H9 (cell line): Measurements from ENCODE around the gene SEC62. TPM values are rescaled to one million over a fixed set of nuclear protein-coding genes. Genes with fewer than 3 reads are reported as not detected.

Experiments
- DNase-seq: peaks from one replicate; pipeline ENCODE4 v3.0.0-alpha.2; 2017
- H2AFZ ChIP-seq: one replicate; pipeline ENCODE4 v1.6.1; 2013; ENCODE audit warnings: mild to moderate bottlenecking, low read length, control low read depth, moderate library complexity
- H2AK5ac ChIP-seq: 2 replicates; pipeline ENCODE4 v1.6.1; 2013; ENCODE audit warnings: low read length, control low read depth, mixed read lengths; ENCODE audit not compliant: insufficient read length
- H2BK120ac ChIP-seq: one replicate; pipeline ENCODE4 v1.6.1; 2013; ENCODE audit warnings: low read depth, mild to moderate bottlenecking, low read length, control low read depth, inconsistent platforms; ENCODE audit not compliant: poor library complexity, severe bottlenecking
- H2BK12ac ChIP-seq: 2 replicates; pipeline ENCODE4 v1.6.1; 2013; ENCODE audit warnings: low read length, control low read depth, mixed read lengths, low read depth; ENCODE audit not compliant: insufficient read length
- H2BK15ac ChIP-seq: 2 replicates; pipeline ENCODE4 v1.6.1; 2013; ENCODE audit warnings: low read depth, low read length, control low read depth
- H2BK20ac ChIP-seq: one replicate; pipeline ENCODE4 v1.6.1; 2013; ENCODE audit warnings: low read depth, mild to moderate bottlenecking, low read length, control low read depth, inconsistent platforms; ENCODE audit not compliant: poor library complexity, severe bottlenecking
- H2BK5ac ChIP-seq: 2 replicates; pipeline ENCODE4 v1.6.1; 2013; ENCODE audit warnings: low read length, control low read depth, mixed read lengths; ENCODE audit not compliant: insufficient read length
- H3K14ac ChIP-seq: 2 replicates; pipeline ENCODE4 v1.6.1; 2013; ENCODE audit warnings: low read length, control low read depth; ENCODE audit not compliant: insufficient read depth
- H3K18ac ChIP-seq: 2 replicates; pipeline ENCODE4 v1.6.1; 2013; ENCODE audit warnings: low read depth, mild to moderate bottlenecking, mixed read lengths, low read length, control low read depth; ENCODE audit not compliant: insufficient read length
- H3K23ac ChIP-seq: 2 replicates; pipeline ENCODE4 v1.6.1; 2013; ENCODE audit warnings: low read length, control low read depth, mixed read lengths, low read depth; ENCODE audit not compliant: insufficient read length
- H3K23me2 ChIP-seq: 2 replicates; pipeline ENCODE4 v1.6.1; 2013; ENCODE audit warnings: low read depth, mild to moderate bottlenecking, mixed read lengths, low read length, control low read depth; ENCODE audit not compliant: insufficient read length, poor library complexity, severe bottlenecking
- H3K27ac ChIP-seq: 2 replicates; pipeline ENCODE4 v1.5.1; 2013; ENCODE audit warnings: low read length, control low read depth, mixed read lengths, low read depth; ENCODE audit not compliant: insufficient read length
- H3K27me3 ChIP-seq: 2 replicates; pipeline ENCODE4 v1.6.1; 2013; ENCODE audit warnings: low read length, control low read depth, inconsistent platforms; ENCODE audit not compliant: insufficient read depth
- H3K4ac ChIP-seq: 2 replicates; pipeline ENCODE4 v1.6.1; 2013; ENCODE audit warnings: low read depth, mild to moderate bottlenecking, control low read depth, inconsistent platforms, low read length, moderate library complexity
- H3K4me1 ChIP-seq: 2 replicates; pipeline ENCODE4 v1.6.1; 2013; ENCODE audit warnings: low read length, control low read depth, inconsistent platforms; ENCODE audit not compliant: insufficient read depth
- H3K4me2 ChIP-seq: 2 replicates; pipeline ENCODE4 v1.6.1; 2013; ENCODE audit warnings: low read length, control low read depth, mixed read lengths; ENCODE audit not compliant: insufficient read length, insufficient read depth
- H3K56ac ChIP-seq: 2 replicates; pipeline ENCODE4 v1.6.1; 2013; ENCODE audit warnings: low read depth, mild to moderate bottlenecking, mixed read lengths, low read length, control low read depth; ENCODE audit not compliant: insufficient read length
- H3K79me1 ChIP-seq: 2 replicates; pipeline ENCODE4 v1.6.1; 2013; ENCODE audit warnings: low read depth, mild to moderate bottlenecking, moderate library complexity, low read length, control low read depth, inconsistent platforms; ENCODE audit not compliant: insufficient read depth, poor library complexity, severe bottlenecking
- H3K79me2 ChIP-seq: 2 replicates; pipeline ENCODE4 v1.6.1; 2013; ENCODE audit warnings: low read length, control low read depth, inconsistent platforms; ENCODE audit not compliant: insufficient read depth
- H3K9ac ChIP-seq: 2 replicates; pipeline ENCODE4 v1.6.1; 2013; ENCODE audit warnings: low read length, control low read depth, mixed read lengths; ENCODE audit not compliant: insufficient read length; ENCODE audit errors: extremely low read depth
- H3K9me3 ChIP-seq: one replicate; pipeline ENCODE4 v1.6.1; 2013; ENCODE audit warnings: low read depth, low read length, inconsistent platforms; ENCODE audit not compliant: control insufficient read depth
- H3T11ph ChIP-seq: one replicate; pipeline ENCODE4 v1.6.1; 2013; ENCODE audit warnings: mild to moderate bottlenecking, low read length, control low read depth, inconsistent platforms
- H4K20me1 ChIP-seq: one replicate; pipeline ENCODE4 v1.6.1; 2013; ENCODE audit not compliant: control insufficient read depth, insufficient read length, insufficient read depth
- H4K5ac ChIP-seq: 2 replicates; pipeline ENCODE4 v1.6.1; 2013; ENCODE audit warnings: low read depth, mild to moderate bottlenecking, mixed read lengths, low read length, control low read depth; ENCODE audit not compliant: insufficient read length
- H4K8ac ChIP-seq: replicated peaks from 2 replicates; pipeline ENCODE4 v1.6.1; 2013; ENCODE audit warnings: low read length, control low read depth, mixed read lengths, low read depth; ENCODE audit not compliant: insufficient read length
- H4K91ac ChIP-seq: 2 replicates; pipeline ENCODE4 v1.6.1; 2013; ENCODE audit warnings: low read depth, mild to moderate bottlenecking, moderate library complexity, mixed read lengths, low read length, control low read depth; ENCODE audit not compliant: insufficient read length
- H3K27ac Mint-ChIP-seq, 3 experiments: 2 replicates in 2 of 3; 3 replicates in 1 of 3; pipeline ENCODE4 v1.8.0; 2020 to 2021; ENCODE audit warnings: mixed read lengths in 3 of 3, mild to moderate bottlenecking in 1 of 3, moderate library complexity in 1 of 3
- H3K27me3 Mint-ChIP-seq: 2 replicates; pipeline ENCODE4 v1.8.0; 2021; ENCODE audit warnings: low read depth, mild to moderate bottlenecking, moderate library complexity, mixed read lengths
- H3K36me3 Mint-ChIP-seq, 3 experiments: 2 replicates in 2 of 3; 3 replicates in 1 of 3; pipeline ENCODE4 v1.8.0; 2020 to 2021; ENCODE audit warnings: low read depth in 3 of 3, mixed read lengths in 3 of 3; ENCODE audit not compliant: insufficient read depth in 1 of 3
- H3K4me1 Mint-ChIP-seq, 2 experiments: 2 replicates each; pipeline ENCODE4 v1.8.0; 2020; ENCODE audit warnings: mixed read lengths in 2 of 2
- H3K4me3 Mint-ChIP-seq, 2 experiments: 2 replicates in 1 of 2; 3 replicates in 1 of 2; pipeline ENCODE4 v1.8.0; 2020 to 2021; ENCODE audit warnings: mild to moderate bottlenecking in 2 of 2, mixed read lengths in 2 of 2, moderate library complexity in 1 of 2
- H3K9me3 Mint-ChIP-seq, 2 experiments: 2 replicates in 1 of 2; 3 replicates in 1 of 2; pipeline ENCODE4 v1.8.0; 2020; ENCODE audit warnings: mild to moderate bottlenecking in 2 of 2, mixed read lengths in 2 of 2, moderate library complexity in 1 of 2
- WGBS: extraction: QIAGEN DNeasy Blood & Tissue Kit; methylation state at CpG from one replicate; pipeline ENCODE4 v1.1.7; 2013; ENCODE audit warnings: missing lambda C conversion rate, low lambda C conversion rate, mixed read lengths; ENCODE audit not compliant: insufficient read length; ENCODE audit errors: extremely low coverage; 5-methylcytosine and 5-hydroxymethylcytosine counted together
- total RNA-seq: library from RNA; stranded (reverse); gene quantifications from 2 replicates; pipeline ENCODE4 v1.2.1, GENCODE V29; 2021
- TF ChIP-seq, protein P1 (sequence below): fragments of 200-600 bp; sonication (generic); conservative IDR thresholded peaks from 3 replicates; pipeline ENCODE4 v1.8.0; 2021; ENCODE audit warnings: antibody characterized with exemption, mild to moderate bottlenecking

SEC62 gene
- total RNA-seq, 1 experiment from 2014 or later, result 98.7 TPM

DNA sequence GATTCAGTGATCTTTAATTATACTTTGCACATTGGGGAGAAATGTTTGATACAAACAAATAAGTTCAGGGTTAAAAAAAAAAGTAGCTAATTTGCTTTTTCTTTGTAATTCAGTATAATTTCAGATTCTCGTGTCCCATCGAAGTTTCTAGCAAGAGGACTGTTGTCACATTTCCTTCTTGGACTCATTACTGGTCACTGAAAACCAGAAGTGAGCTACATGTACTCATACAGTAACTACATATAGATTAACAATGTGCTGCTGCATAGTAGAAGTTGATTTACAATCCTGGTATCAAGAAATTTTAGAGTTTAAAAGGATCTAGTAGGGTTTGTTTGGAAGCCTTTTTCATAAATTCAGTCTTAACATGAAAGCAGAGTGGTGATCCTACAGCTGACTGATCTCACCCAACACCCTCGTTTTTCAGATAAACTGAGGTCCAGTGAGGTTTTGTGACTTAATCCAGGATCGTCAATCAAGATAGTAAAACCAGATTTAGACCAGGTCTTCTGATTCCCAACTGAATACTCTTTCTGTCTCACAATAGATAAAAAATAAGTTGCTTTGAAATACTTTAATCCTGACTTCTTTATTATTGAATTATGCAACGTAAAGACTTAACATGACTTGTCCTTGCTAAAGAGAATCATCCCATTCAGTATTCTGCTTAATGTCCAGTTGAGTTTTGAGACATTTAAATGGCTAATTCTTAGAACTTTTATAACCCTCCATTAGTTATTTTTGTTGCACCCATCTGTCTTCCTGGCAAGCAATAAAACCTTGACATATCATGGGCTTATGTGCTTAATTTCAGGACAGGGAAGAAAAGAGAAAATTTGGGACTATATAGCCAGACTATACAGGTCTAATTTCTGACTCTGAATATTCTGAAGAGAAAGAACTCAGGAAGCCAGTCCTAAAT, 2.8 kb downstream of the SEC62 start:
- Mint-ChIP-seq H3K4me1 (peaks cover 29 to 34% of the 10 kb centered on the region in 2 experiments), H3K27me3 (no peaks in the 10 kb centered on the region), H3K36me3 (peaks cover 0 to 8% (median 5%) of the 10 kb centered on the region in 3 experiments; a peak in 4 of 7 replicates), H3K4me3 (0 out of 5 replicates have a peak overlapping the region, but pooled peaks of 1 of the 2 experiments have one; percentile 88), H3K27ac (no peak overlapping the region; a peak in 2 of 7 replicates), H3K9me3 (no peaks in the 10 kb centered on the region; a peak in 1 of 5 replicates)
- H2BK120ac ChIP-seq, result no peak overlapping the region
- no peak overlapping the region for H3K9ac ChIP-seq
- H2AFZ ChIP-seq, result no peak overlapping the region
- H4K8ac ChIP-seq, result no peak overlapping the region
- H2BK5ac ChIP-seq, result no peak overlapping the region
- no peak overlapping the region for H3K14ac ChIP-seq
- H3K4me2 ChIP-seq, result no peak overlapping the region
- WGBS, result no CpG with 5 or more reads among the region's 5 CpGs
- H3K18ac ChIP-seq, result no peak overlapping the region
- DNase-seq, result no peak
- no peaks in the 10 kb centered on the region for H3K9me3 ChIP-seq
- H2BK20ac ChIP-seq, result no peak overlapping the region
- no peaks in the 10 kb centered on the region for H3K27me3 ChIP-seq
- H4K20me1 ChIP-seq, result no peaks in the 10 kb centered on the region
- H4K5ac ChIP-seq, result no peak overlapping the region
- TF ChIP-seq, protein P1, sequence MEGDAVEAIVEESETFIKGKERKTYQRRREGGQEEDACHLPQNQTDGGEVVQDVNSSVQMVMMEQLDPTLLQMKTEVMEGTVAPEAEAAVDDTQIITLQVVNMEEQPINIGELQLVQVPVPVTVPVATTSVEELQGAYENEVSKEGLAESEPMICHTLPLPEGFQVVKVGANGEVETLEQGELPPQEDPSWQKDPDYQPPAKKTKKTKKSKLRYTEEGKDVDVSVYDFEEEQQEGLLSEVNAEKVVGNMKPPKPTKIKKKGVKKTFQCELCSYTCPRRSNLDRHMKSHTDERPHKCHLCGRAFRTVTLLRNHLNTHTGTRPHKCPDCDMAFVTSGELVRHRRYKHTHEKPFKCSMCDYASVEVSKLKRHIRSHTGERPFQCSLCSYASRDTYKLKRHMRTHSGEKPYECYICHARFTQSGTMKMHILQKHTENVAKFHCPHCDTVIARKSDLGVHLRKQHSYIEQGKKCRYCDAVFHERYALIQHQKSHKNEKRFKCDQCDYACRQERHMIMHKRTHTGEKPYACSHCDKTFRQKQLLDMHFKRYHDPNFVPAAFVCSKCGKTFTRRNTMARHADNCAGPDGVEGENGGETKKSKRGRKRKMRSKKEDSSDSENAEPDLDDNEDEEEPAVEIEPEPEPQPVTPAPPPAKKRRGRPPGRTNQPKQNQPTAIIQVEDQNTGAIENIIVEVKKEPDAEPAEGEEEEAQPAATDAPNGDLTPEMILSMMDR, result no peak
- peaks cover 29% of the 10 kb centered on the region; the same call in 1 of the 2 replicates for H3K79me2 ChIP-seq
- peaks cover 2% of the 10 kb centered on the region for H3K79me1 ChIP-seq
- H3K23me2 ChIP-seq, result peaks cover 4% of the 10 kb centered on the region
- no peak overlapping the region for H4K91ac ChIP-seq
- no peak overlapping the region for H3K4ac ChIP-seq
- no peak overlapping the region for H2BK12ac ChIP-seq
- H2AK5ac ChIP-seq, result no peak overlapping the region
- no peak overlapping the region for H3T11ph ChIP-seq
- H3K27ac ChIP-seq, result no peak overlapping the region
- H3K56ac ChIP-seq, result no peak overlapping the region
- no peak overlapping the region for H2BK15ac ChIP-seq
- no peaks in the 10 kb centered on the region; the same call in 1 of the 2 replicates for H3K4me1 ChIP-seq
- H3K23ac ChIP-seq, result no peak overlapping the region
